Liver (tissue), 9 donors: ENCODE results near the gene NIM1K. TPM values are rescaled to one million over a fixed set of nuclear protein-coding genes. Genes with fewer than 3 reads are reported as not detected.

Experiments used
- DNase-seq: peaks from one replicate; pipeline ENCODE4 v3.0.0-alpha.2; 2017; ENCODE audit warnings: low spot score
- H3K27ac ChIP-seq, 2 donors: one replicate each; pipeline ENCODE4 v1.7.0; 2013; ENCODE audit warnings: inconsistent platforms in 2 of 2, low read length in 2 of 2, control low read depth in 1 of 2, low read depth in 1 of 2, mild to moderate bottlenecking in 1 of 2
- H3K27me3 ChIP-seq, 4 donors: one replicate each; pipeline versions ENCODE4 v1.6.1 to v1.7.0; 2013; ENCODE audit warnings: low read length in 3 of 4, inconsistent platforms in 1 of 4, mild to moderate bottlenecking in 1 of 4, moderate library complexity in 1 of 4; ENCODE audit not compliant: control insufficient read depth in 4 of 4, insufficient read depth in 4 of 4
- H3K36me3 ChIP-seq, 4 donors: one replicate each; pipeline versions ENCODE4 v1.6.1 to v1.7.0; 2013; ENCODE audit warnings: low read length in 3 of 4, mild to moderate bottlenecking in 3 of 4, low read depth in 1 of 4, moderate library complexity in 1 of 4; ENCODE audit not compliant: control insufficient read depth in 4 of 4, insufficient read depth in 3 of 4
- H3K4me1 ChIP-seq, 4 donors: one replicate each; pipeline versions ENCODE4 v1.6.1 to v1.7.0; 2013; ENCODE audit warnings: low read length in 3 of 4, mild to moderate bottlenecking in 3 of 4, moderate library complexity in 1 of 4; ENCODE audit not compliant: control insufficient read depth in 4 of 4, insufficient read depth in 4 of 4
- H3K4me3 ChIP-seq, 3 donors: one replicate each; pipeline versions ENCODE4 v1.6.1 to v1.7.0; 2013; ENCODE audit warnings: low read length in 3 of 3, control low read depth in 1 of 3, low read depth in 1 of 3, mild to moderate bottlenecking in 1 of 3
- H3K9ac ChIP-seq, 2 donors: one replicate each; pipeline ENCODE4 v1.7.0; 2013; ENCODE audit warnings: low read length in 2 of 2, mild to moderate bottlenecking in 2 of 2, moderate library complexity in 2 of 2, control low read depth in 1 of 2, low read depth in 1 of 2
- H3K9me3 ChIP-seq, 4 donors: one replicate each; pipeline versions ENCODE4 v1.6.1 to v1.7.0; 2013; ENCODE audit warnings: low read length in 3 of 4; ENCODE audit not compliant: control insufficient read depth in 4 of 4
- CTCF ChIP-seq: fragments of 150-350 bp; IDR thresholded peaks from 2 replicates; pipeline ENCODE4 v1.5.1; 2017; ENCODE audit warnings: improper control_type of control experiment, low read depth, low read length; ENCODE audit not compliant: missing input control
- EGR1 ChIP-seq, 2 donors: IDR thresholded peaks; 2 replicates each; pipeline ENCODE4 v1.6.1; 2016 to 2018; ENCODE audit warnings: antibody characterized with exemption in 2 of 2, low read depth in 2 of 2
- GABPA ChIP-seq, 2 donors: IDR thresholded peaks in 1 of 2; conservative IDR thresholded peaks in 1 of 2; 2 replicates each; pipeline ENCODE4 v1.6.1; 2016; ENCODE audit warnings: antibody characterized with exemption in 2 of 2, mild to moderate bottlenecking in 1 of 2, moderate library complexity in 1 of 2
- HNF4A ChIP-seq, 2 donors: conservative IDR thresholded peaks; 2 replicates each; pipeline ENCODE4 v1.6.1; 2016; ENCODE audit warnings: antibody characterized with exemption in 2 of 2, mild to moderate bottlenecking in 2 of 2
- HNF4G ChIP-seq: IDR thresholded peaks from 2 replicates; pipeline ENCODE4 v1.6.1; 2016; ENCODE audit warnings: antibody characterized with exemption
- JUND ChIP-seq, 2 donors: IDR thresholded peaks; 2 replicates each; pipeline ENCODE4 v1.6.1; 2016; ENCODE audit warnings: antibody characterized with exemption in 2 of 2
- MAX ChIP-seq: IDR thresholded peaks from 2 replicates; pipeline ENCODE4 v1.6.1; 2016; ENCODE audit warnings: antibody characterized with exemption
- NR2F2 ChIP-seq: IDR thresholded peaks from 2 replicates; pipeline ENCODE4 v1.6.1; 2016; ENCODE audit warnings: antibody characterized with exemption
- RAD21 ChIP-seq, 2 donors: IDR thresholded peaks; 2 replicates each; pipeline ENCODE4 v1.6.1; 2016; ENCODE audit warnings: antibody characterized with exemption in 2 of 2, mild to moderate bottlenecking in 2 of 2
- REST ChIP-seq: IDR thresholded peaks from 2 replicates; pipeline ENCODE4 v1.6.1; 2016; ENCODE audit warnings: antibody characterized with exemption, mild to moderate bottlenecking
- SP1 ChIP-seq: IDR thresholded peaks from 2 replicates; pipeline ENCODE4 v1.6.1; 2018; ENCODE audit warnings: antibody characterized with exemption, mild to moderate bottlenecking
- TAF1 ChIP-seq: conservative IDR thresholded peaks from 2 replicates; pipeline ENCODE4 v1.6.1; 2016; ENCODE audit warnings: antibody characterized with exemption, mild to moderate bottlenecking
- YY1 ChIP-seq: IDR thresholded peaks from 2 replicates; pipeline ENCODE4 v1.6.1; 2016; ENCODE audit warnings: antibody characterized with exemption, mild to moderate bottlenecking
- ZBTB33 ChIP-seq: IDR thresholded peaks from 2 replicates; pipeline ENCODE4 v1.6.1; 2016; ENCODE audit warnings: antibody characterized with exemption
- WGBS: extraction: QIAGEN DNeasy Blood & Tissue Kit; methylation state at CpG from one replicate; pipeline ENCODE4 v1.1.7; 2013; 5-methylcytosine and 5-hydroxymethylcytosine counted together
- polyA plus RNA-seq, 2 donors: library from polyadenylated mRNA; stranded (reverse) in 1 of 2; unstranded in 1 of 2; fragments of 200-250 nt in 1 of 2; fragments of >200 nt in 1 of 2; fragmentation: Nextera tagmentation in 1 of 2; extraction: Ambion mirVana in 1 of 2; gene quantifications; one replicate each; pipeline versions ENCODE4 v1.2.1 to v1.2.3, GENCODE V29; 2013 to 2015
- total RNA-seq, 2 donors: library from RNA; depleted of rRNA; stranded (reverse); fragments of >200 nt; gene quantifications; one replicate each; pipeline ENCODE4 v1.2.3, GENCODE V29; 2014
- donor health status: healthy.
- donor health status: healthy.
- donor health status: healthy.
- donor health status: healthy.
- donor health status: healthy.

NIM1K gene
- total and polyA plus RNA-seq, 4 donors: 0.07 to 0.15 TPM; not detected in 2

- Histone ChIP-seq H3K4me1 (no peaks in the 10 kb centered on the region), H3K27me3 (no peaks in the 10 kb centered on the region), H3K4me3 (no peak overlapping the region), H3K36me3 (no peaks in the 10 kb centered on the region), H3K27ac (no peak overlapping the region), H3K9ac (no peak overlapping the region), H3K9me3 (no peaks in the 10 kb centered on the region)
- 81% methylated on average over 2 of the region's 2 CpGs for WGBS
- no peak for TF ChIP-seq SP1
- TF ChIP-seq RAD21 (IDR thresholded peaks at IDR 0.05): no peak
- no peak for TF ChIP-seq HNF4G
- TF ChIP-seq JUND (IDR thresholded peaks at IDR 0.05): no peak
- no peak for TF ChIP-seq HNF4A (conservative IDR thresholded peaks at IDR 0.05)
- TF ChIP-seq MAX: no peak
- TF ChIP-seq NR2F2: no peak
- no peak for TF ChIP-seq REST
- TF ChIP-seq ZBTB33: no peak
- TF ChIP-seq EGR1 (IDR thresholded peaks at IDR 0.05; ENCODE audit: low read depth in 2 of 2): no peak
- TF ChIP-seq CTCF: no peak
- no peak for DNase-seq
These were observed 12.9 kb downstream of the NIM1K start for GRCh38 chr5:43204958-43205357.

- 91% methylated on average over 4 of the region's 4 CpGs for WGBS
- DNase-seq: no peak
- H3K9me3 ChIP-seq: no peaks in the 10 kb centered on the region
- H3K36me3 ChIP-seq: no peaks in the 10 kb centered on the region
- no peaks in the 10 kb centered on the region for H3K4me1 ChIP-seq
- no peak overlapping the region for H3K9ac ChIP-seq
- TF ChIP-seq NR2F2 (no peak), HNF4A (conservative IDR thresholded peaks at IDR 0.05) (no peak), JUND (IDR thresholded peaks at IDR 0.05) (no peak), CTCF (no peak), GABPA (IDR thresholded peaks at IDR 0.05 in 1 of 2, conservative IDR thresholded peaks at IDR 0.05 in 1 of 2) (no peak), TAF1 (no peak), SP1 (no peak), ZBTB33 (no peak), HNF4G (no peak), YY1 (no peak)
- no peak overlapping the region for H3K27ac ChIP-seq
- H3K27me3 ChIP-seq: no peaks in the 10 kb centered on the region
- H3K4me3 ChIP-seq: no peak overlapping the region
These were observed 15.6 kb downstream of the NIM1K start for GRCh38 chr5:43207601-43208000.
